GM06990 (cell line): ENCODE results near the gene USP6.

Experiments used
- DNase-seq: peaks from one replicate; pipeline ENCODE4 v3.0.0-alpha.2; 2011; ENCODE audit not compliant: insufficient read length; ENCODE audit errors: extremely low read depth
- H3K27me3 ChIP-seq: replicated peaks from 2 replicates; pipeline ENCODE4 v1.6.0; 2011; ENCODE audit warnings: low read length; ENCODE audit not compliant: control insufficient read depth, insufficient read depth
- H3K36me3 ChIP-seq: 2 replicates; pipeline ENCODE4 v1.5.1; 2011; ENCODE audit warnings: low read length; ENCODE audit not compliant: control insufficient read depth, insufficient read depth
- H3K4me3 ChIP-seq: replicated peaks from 2 replicates; pipeline ENCODE4 v1.5.1; 2011; ENCODE audit warnings: low read depth, mild to moderate bottlenecking, control low read depth, low read length
- CTCF ChIP-seq: IDR thresholded peaks from 2 replicates; pipeline ENCODE4 v1.5.1; 2011; ENCODE audit warnings: low read length, control low read depth, mild to moderate bottlenecking, inconsistent platforms; ENCODE audit not compliant: insufficient read depth, poor library complexity, severe bottlenecking

Gene USP6

DNA sequence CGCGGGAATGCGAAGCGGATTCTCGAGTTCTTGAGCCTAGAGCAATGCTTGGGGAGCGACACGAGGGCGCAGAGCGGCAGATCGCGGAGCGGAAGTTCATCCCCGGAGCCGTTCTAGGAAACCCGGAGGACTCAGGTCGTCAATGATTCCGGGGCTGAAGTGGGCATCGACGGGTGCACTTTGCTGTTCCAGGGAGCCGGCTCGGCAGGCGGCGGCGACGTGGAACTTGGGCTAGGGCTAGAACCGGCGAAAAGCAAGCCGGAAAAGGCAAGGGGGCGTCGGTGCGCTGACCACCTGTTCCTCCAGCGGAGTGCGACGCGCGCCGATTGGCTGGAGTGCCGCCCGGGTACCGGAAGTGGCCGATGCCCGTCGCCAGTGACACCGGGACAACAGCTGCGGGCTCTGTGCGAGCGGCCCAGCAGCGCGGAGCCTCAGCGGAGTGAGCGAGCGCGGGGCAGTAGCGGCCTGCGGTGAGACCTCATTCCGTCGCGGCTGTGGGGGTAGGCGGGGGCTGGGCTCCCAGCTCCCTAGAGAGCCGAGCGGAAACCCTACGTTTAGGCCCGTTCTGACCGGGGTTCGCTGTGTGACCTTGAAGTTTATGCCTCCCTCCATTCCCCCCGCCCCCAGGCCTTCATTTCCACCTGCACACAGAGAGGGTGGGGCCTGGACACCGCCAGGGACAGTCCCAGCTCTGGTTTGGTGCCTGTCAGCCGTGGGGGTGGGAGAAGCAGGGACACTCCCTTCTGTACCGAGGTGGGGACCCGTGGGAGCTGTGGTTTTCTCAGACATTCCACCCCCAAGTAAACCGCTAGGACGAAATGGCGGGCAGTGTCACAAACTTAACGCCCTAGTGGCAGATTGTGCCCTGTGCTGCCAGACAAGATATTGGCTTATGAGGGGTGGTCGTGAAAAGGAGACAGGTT, 37.5 kb upstream of the USP6 start, which contains the start of gene ZFP3:
TSS of gene ZFP3 (plus strand) at position 362 of the 923 bp plus-strand sequence. CDS start 13,038 bp downstream, outside the sequence.
- no peak for TF ChIP-seq CTCF
- DNase-seq, result peak; percentile 95

GRCh38 chr17:5080591-5080990, 35.2 kb upstream of the USP6 start:
- no peak for DNase-seq
- no peak for TF ChIP-seq CTCF
- peaks cover 2% of the 10 kb centered on the region for H3K36me3 ChIP-seq
- H3K4me3 ChIP-seq, result no peak overlapping the region
- H3K27me3 ChIP-seq, result no peaks in the 10 kb centered on the region

More for the DNA sequence above, 37.5 kb upstream of the USP6 start, which contains the start of gene ZFP3:
- Histone ChIP-seq H3K27me3 (no peaks in the 10 kb centered on the region), H3K36me3 (peaks cover 2% of the 10 kb centered on the region), H3K4me3 (peak within 1 kb of the TSS; percentile 78)

GRCh38 chr17:5092218-5093010, 23.4 kb upstream of the USP6 start:
- no peak overlapping the region for H3K4me3 ChIP-seq
- peaks cover 6% of the 10 kb centered on the region for H3K36me3 ChIP-seq
- H3K27me3 ChIP-seq, result no peaks in the 10 kb centered on the region
- DNase-seq, result no peak
- TF ChIP-seq CTCF, result no peak

- Histone ChIP-seq H3K36me3 (no peaks in the 10 kb centered on the region), H3K4me3 (no peak overlapping the region)
- no peak for TF ChIP-seq CTCF
These were observed 19.1 kb upstream of the USP6 start for GRCh38 chr17:5096731-5097100.

DNA sequence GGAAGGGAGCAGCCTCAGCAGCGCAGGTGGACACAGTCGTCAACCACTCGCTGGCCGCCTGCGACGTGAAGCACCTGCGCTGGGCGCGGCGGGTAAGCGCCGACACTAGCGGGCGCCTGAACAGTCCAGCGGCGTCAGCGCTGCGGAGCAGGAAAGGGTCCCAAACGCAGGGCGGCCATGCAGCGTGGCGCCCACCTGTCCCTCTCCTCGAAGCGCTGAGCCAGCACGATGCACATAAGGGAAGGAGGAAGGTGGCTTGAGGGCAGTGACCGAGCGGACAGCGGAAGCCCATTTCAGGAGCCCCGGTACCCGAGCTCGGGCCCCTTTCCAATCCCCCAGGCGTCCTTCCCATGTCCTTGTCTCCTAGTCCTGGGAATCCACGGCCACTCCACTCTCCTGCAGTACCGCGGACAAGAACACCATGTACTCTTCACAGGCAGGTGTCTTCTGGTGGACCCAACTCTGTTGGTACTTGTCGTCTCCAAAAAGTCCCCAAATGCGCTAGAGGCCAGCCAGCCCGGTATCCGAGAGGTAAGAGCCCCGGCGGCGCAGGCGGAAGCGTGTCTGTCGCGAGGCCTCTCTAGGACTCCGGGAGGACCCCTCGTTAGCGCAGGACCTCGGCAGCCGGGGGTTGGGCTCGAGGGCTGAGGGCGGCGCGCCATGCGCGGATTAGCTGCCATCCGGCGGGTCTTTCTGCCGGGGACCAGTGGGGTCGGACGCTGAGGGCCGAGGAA, 18.6 kb upstream of the USP6 start:
- DNase-seq, result no peak
- Histone ChIP-seq H3K4me3 (no peak overlapping the region), H3K27me3 (no peaks in the 10 kb centered on the region), H3K36me3 (no peaks in the 10 kb centered on the region)
- no peak for TF ChIP-seq CTCF

More at GRCh38 chr17:5096731-5097100, 19.1 kb upstream of the USP6 start:
- DNase-seq, result no peak
- H3K27me3 ChIP-seq, result no peaks in the 10 kb centered on the region
